Activated T-cell treated with anti-CD3 and anti-CD28 coated beads for 4 hours (primary cell): ENCODE results near the gene SELENOO.

Experiments
- DNase-seq: peaks from one replicate; pipeline ENCODE4 v3.0.0-alpha.2; 2020

The SELENOO gene

DNA sequence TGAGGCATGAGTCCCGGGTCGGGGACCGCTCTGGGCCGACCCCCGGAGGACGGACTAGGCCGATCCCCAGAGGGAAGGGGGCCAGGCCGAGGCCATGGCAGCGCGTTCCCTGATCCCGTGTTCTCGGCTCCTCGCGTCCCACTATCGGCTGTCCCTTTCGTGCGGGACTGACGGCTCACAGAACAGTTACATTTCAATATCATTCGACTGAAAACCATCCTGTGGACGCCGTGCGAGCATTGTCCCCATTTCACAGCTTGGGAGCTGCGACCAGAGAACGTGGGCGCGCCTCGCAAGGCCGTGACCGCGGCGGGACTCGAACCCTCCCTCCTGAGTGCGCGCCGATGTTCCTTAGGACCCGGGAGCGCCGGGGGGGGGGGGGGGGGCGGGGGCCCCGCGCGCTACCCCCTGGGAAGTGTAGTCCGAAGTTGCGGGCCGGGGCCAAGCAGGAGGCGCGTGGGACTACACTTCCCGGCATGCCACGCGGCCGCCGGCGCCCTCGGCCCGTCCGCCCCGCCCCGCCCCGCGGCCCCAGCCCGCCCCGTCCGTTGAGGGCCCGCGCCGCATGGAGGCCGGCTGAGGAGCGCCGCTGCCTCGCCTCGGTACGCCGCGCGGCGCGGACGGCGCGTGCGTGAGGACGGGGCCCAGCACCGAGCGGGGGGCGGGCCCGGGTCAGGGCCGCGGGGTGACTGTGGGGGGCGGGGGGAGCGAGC lies 15.3 kb upstream of the SELENOO start, which contains the start of gene TRABD:
TRABD (plus strand) TSS at position 539 of the 713 bp plus-strand sequence. CDS start 7,148 bp downstream, outside the sequence.
- peak; percentile 80 for DNase-seq

DNA sequence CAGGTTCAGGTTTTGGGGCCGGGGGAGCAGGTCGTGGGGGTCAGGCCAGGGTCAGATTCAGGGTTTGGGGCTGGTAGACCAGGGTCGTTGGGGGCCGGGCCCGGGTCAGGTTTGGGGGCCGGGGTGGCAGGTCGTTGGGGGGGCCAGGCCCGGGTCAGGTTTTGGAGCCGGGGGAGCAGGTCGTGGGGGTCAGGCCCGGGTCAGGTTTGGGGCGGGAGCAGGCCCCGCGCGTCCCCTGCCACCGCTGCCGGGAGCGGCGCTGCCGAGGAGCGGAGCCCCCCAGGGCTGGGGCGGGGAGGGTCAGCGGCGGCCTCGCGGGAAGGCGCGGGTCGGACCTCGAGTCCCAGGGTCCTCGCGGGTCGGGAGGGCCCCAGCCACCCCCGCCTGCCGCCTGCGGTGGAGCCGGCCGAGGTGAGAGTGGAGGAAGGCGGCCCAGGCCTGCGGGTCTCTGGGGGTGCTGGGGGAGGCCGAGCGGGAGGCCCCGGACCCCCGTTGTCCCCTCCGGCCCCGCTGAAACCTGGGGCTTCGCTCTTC lies 14.6 kb upstream of the SELENOO start:
- DNase-seq, result no peak

GRCh38 chr22:50186761-50187523 lies 13.9 kb upstream of the SELENOO start:
- DNase-seq, result no peak

DNA sequence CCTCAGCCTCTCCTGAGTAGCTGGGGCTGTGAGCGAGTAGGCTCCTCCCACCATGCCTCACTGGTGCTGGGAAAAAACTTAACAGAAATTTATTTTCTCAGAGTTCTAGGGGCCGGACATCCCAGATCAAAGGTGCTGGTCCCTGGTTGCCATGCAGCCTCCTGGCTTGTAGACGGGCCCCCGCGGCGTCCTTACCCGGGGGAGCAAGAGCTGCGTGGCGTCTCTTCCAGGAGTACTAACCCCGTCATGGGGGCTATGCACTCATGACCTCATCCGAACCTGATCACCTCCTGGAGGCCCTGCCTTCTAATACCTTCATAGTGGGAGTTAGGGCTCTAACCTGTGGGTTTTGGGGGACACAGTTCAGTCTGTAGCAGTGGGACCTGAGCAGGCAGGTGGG lies 12.5 kb upstream of the SELENOO start:
- no peak for DNase-seq

DNA sequence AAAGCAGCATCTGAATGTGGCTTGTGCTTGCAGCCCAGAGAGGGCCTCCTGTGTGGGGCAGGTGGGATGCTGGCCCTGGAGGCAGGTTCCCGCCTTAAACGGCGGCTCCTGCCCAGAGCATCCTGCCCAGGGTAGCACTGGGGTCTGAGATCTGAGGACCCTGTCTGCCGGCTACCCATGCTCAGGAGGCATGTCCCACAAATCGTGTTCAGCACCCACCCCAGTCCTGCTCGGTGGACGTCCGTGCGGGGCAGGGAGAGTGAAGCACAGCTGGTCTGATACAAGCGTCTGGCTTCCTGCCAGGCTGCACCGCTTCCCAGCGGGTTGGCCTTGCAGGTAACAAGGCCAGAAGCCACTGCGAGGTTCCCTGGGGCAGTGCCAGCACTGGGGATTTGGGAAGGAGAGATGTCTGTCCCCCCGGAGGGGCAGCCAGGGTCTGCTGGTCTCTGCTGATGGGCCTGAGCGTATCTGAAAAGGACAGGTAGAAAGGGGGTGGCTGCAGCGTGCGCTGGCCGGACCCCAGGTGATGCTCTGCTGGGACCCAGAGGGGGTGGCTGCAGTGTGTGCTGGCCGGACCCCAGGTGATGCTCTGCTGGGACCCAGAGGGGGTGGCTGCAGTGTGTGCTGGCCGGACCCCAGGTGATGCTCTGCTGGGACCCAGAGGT lies 11.5 kb upstream of the SELENOO start:
- no peak for DNase-seq

- DNase-seq, result no peak
Observed at GRCh38 chr22:50189849-50190181, 11.0 kb upstream of the SELENOO start.

DNA sequence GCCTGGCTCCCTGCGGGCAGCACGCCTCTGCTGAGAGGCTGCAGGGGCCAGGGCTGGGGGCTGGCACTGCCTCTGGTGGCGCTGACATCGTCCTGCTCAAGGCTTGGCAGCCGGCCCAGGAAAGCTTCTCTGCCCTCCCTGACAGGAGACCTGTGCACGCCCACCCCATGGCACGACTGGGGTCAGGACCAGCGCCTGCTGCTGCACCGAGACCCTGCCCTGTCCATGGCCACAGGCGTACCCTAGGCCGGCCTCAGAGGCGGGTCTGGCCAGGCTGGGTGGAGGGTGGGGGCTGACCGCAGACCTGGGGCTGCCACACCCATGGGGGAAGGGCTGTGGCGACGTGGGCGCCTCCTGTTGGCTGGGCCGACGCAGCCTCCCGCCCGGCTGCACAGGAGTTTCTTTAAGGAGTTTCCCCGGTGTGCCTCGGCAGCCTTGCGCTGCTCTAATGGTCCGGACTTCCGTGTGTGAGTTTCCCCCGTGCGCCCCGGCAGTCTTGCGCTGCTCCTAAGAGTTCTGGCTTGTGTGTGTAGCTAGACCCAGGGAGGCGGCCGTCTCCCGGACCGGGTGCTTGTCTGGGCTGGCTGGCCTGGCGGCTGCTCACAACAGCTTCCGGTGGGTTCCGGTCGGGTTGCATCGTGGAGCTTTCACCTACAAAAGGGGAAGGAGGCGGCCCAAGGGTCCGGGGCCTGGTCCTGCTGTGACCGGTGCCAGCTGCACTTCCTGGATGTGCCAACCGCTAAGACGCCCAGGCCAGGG lies 10.4 kb upstream of the SELENOO start:
- DNase-seq, result peak; percentile 53

GRCh38 chr22:50190941-50191741 lies 9.7 kb upstream of the SELENOO start:
- peak; percentile 52 for DNase-seq

- DNase-seq, result no peak
Observed at GRCh38 chr22:50192436-50193204, 8.2 kb upstream of the SELENOO start.

GRCh38 chr22:50193621-50194020 lies 7.2 kb upstream of the SELENOO start:
- no peak for DNase-seq

- no peak for DNase-seq
Observed at GRCh38 chr22:50194037-50194805, 6.6 kb upstream of the SELENOO start.

- DNase-seq, result no peak
Observed at GRCh38 chr22:50196256-50196655, 4.6 kb upstream of the SELENOO start.

DNA sequence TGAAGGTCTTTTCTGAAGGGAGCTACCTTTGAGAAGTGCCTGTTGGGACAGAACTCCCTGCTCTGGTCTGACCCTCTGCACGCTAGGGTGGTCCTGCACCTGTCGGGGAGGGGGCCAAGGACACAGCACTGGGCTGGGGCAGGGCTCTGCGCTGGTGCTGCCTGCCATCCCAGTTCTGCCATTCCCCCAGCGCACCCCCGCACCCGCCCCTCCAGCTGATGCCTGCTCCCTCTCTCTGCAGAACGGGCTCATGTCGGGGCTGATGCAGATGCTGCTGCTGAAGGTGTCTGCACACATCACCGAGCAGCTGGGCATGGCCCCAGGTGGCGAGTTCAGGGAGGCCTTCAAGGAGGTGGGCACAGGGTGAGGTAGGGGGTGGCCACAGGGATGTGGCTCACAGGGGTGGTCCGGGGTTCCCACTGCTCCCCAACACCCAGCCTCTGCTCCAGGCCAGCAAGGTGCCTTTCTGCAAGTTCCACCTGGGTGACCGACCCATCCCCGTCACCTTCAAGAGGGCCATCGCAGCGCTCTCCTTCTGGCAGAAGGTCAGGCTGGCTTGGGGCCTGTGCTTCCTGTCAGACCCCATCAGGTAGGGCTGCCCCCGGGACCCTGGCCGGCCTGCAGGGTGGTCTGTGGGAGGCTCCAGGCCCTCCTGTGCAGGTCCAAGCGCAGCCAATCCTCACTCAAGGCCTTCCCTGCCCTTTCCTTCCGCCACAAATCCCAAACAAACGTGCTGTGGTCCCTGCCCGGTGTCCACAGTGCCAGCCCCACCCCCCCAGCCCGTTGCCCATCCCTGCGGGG lies 3.6 kb upstream of the SELENOO start:
- no peak for DNase-seq

DNA sequence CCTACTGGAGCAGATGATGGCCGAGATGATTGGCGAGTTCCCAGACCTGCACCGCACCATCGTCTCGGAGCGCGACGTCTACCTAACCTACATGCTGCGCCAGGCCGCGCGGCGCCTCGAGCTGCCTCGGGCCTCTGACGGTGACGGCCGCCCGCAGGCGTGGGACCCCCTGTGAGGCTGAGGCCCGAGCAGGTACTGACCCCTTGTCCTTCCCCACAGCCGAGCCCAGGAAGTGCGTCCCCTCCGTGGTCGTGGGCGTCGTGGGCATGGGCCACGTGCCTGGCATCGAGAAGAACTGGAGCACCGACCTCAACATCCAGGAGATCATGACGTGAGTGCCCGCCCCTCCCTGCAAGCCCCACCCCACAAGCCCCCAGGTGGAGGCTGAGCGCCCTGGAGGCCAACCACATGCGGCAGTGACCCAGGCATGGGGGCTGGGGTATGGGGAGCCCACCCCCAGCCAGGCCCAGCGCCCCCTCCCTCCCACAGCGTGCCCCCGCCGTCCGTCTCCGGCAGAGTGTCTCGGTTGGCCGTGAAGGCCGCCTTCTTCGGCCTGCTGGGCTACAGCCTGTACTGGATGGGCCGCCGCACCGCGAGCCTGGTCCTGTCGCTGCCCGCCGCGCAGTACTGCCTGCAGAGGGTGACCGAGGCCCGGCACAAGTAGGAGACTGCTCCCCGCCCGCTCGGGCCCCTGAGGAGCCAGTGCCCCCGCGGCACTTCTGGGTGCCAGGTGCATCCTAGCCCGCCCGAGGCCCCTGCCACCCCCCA lies 2.8 kb upstream of the SELENOO start:
- no peak for DNase-seq

DNA sequence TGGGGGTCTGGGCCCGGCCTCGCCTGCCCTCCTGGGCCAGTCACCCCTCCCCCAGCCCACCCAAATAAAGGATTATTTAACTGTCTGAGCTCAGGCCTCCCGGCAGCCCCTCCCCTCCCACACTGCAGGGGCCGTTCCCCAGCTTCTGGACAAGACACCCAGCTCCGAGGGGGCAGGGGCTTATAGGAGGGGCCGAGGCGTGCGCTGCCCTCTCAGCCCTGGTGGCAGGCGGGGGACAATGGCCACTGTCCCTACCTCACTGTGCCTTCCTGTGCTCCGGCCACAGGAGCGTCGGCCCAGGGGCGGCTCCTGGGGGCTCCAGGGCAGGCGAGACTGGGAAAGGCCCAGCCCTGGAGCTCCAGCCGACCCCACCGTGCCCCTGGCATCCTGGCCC lies 2.2 kb upstream of the SELENOO start:
- DNase-seq, result no peak

DNA sequence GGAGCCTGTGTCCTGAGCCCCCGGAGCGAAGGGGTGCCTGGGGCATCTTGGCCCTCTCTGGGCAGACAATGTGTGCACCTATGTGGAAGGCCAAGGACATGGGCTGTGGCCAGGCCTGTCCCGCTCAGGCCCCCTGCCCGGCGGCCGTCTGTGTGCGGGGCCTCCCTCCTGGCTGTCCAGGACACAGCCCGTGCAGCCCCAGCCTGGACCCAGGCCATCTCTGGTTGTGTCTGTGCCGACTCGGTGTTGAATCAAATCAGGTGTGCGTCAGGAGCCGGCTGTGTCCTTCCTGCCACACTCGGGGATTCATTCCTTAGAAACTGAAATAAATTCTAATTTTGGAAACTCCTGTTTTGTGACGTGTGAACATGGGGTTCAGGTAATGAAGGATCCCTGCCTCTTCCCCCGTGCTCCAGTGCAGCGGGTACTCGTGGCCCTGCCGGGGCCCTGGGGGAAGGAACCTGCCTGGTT lies 1.5 kb upstream of the SELENOO start:
- DNase-seq, result no peak

DNA sequence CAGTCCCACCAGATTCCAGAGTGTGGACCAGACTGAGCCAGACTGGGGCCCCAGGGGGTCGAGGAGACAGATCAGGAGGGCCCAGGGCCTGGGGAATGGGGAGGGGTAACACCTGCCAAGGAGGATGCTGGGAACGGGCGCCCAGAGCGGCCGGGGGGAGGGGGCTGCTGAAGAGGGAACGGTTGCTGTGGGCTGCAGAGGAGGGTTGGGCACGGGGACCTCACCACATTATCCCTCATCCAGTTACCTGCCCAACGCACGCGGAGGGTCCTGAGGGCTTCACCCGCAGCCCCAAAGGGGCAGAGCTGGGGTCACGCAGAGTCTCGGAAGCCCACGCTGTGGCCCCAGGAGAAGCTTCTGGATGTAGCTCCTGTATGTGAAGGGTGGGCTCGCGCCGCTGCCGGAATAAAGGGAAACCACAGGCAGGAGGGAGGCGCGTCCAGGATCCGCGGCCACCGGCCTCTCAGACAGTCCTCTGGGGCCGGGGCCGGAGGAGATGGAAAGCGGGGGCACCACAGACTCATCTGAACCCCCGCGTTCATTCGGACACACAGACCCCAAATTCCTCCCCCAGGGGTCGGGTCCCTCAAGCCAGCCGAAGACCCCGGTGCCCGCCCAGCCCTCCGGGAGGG lies 866 bp upstream of the SELENOO start:
- no peak for DNase-seq
